ENCODE results near the gene MYO10.

- TF ChIP-seq CTCF (IDR thresholded peaks at IDR 0.05), result no peak
- TF ChIP-seq POLR2A (IDR thresholded peaks at IDR 0.05), result no peak
Observed at GRCh38 chr5:16639206-16639605, 296.9 kb downstream of the MYO10 start.
